ENCODE measurements around the gene TICRR.
"Not testable (repeated sequence)": the region's sequence is repeated elsewhere in the genome, so short reads cannot be mapped to it uniquely, and the experiment has no call there.

TICRR gene

GRCh38 chr15:89566181-89566580, 9.1 kb upstream of the TICRR start:
- DNase-seq (ENCODE audit: low spot score): no peak

DNA sequence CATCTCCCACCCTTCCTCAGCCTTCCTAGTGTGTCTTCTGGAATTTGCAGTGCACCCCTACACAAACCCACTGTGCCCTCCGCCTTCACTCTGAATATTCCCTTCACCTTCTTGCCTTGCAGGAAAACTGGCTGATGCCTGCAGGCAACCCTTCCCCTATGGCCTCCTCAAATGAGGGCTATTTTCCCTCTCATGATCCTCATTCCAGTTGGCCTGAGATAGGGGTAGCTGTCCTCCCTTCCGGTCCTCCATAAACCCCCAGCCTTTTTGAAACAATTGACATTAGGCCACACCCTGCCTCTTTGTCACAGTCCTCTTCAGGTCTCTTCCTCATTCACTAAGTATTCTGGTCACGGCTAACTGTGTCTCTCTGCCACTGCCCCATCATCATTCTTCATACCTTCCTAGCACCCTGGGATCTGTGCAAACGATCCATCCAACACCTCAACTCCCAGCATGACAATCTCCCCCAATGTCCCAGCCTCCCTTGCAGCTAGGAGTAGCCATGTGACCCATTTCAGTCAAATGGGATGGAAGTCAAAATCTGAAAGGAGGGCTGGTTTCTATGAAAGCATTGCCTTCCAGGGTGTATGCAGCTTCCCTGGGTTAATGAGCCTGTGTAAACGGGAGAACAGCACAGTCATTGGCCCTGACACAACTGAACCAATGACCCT, 8.5 kb upstream of the TICRR start:
- no peak for DNase-seq (ENCODE audit: low spot score)

DNA sequence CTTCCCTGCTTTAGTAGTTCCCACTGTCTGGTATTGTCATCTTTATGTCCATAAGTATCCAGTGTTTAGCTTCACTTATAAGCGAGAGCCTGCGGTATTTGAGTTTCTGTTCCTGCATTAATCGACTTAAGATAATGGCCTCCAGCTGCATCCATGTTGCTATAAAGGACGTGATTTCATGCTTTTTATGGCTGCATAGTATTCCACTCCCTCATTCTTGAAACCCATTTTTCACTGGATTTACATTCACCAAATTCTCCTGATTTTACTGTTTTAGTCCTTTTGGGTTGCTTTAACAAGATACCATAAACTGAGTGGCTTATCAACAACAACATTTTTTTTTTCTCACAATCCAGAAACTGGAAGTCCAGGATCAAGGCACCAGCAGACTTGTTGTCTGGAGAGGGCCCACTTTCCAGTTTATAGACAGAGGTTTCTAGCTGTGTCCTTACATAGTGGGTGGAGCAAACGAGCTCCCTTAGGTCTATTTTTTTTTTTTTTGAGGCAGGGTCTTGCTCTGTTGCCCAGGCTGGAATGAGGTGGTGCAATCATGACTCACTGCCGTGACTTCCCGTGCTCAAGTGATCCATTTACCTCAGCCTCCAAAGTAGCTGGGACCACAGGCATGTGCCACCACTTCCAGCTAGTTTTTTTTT, 6.1 kb upstream of the TICRR start:
- DNase-seq (ENCODE audit: low spot score): no peak

GRCh38 chr15:89575656-89576416, 567 bp downstream of the TICRR start:
- DNase-seq (ENCODE audit: low spot score): peak; percentile 46

DNA sequence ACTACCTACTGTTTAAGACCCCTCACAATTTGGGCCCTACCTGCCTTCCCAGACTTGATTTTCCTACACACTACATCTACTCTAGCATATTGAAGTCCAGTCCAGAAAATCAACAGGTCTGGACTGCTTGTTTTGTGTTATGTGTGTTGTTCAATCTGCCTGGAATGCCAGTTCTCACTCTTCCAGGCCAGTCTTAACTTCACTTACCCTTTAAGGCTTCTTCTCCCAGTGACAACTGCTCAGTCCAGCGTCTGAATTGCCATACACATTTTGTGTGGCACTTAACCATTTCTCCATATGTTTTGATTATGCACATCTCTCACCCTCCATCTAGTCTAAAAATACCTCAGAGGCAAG, 1.1 kb downstream of the TICRR start:
- no peak for DNase-seq (ENCODE audit: low spot score)

- no peak for DNase-seq (ENCODE audit: low spot score)
These were observed 2.5 kb downstream of the TICRR start for GRCh38 chr15:89577776-89578115.

DNA sequence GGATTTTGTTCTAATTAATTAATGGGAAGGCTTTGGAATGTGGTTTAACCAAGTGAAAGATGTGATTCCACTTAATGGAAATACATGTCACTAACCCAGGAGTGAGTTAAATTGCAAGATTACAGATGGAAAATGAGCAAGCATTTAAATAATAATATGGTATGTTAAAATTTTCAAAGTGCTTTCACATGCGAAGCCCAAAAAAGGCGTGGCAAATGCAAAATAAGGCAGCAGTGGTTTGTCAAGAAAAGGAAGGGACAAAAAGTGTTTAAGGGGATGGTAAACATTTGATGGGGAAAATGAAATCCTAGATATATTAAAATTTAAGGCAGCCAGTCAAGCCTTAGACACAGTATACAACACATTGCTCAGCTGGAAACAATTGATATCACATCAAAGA, 2.9 kb downstream of the TICRR start:
- no peak for DNase-seq (ENCODE audit: low spot score)

GRCh38 chr15:89580747-89581146, 5.5 kb downstream of the TICRR start:
- not testable (repeated sequence) for DNase-seq (ENCODE audit: low spot score)

DNA sequence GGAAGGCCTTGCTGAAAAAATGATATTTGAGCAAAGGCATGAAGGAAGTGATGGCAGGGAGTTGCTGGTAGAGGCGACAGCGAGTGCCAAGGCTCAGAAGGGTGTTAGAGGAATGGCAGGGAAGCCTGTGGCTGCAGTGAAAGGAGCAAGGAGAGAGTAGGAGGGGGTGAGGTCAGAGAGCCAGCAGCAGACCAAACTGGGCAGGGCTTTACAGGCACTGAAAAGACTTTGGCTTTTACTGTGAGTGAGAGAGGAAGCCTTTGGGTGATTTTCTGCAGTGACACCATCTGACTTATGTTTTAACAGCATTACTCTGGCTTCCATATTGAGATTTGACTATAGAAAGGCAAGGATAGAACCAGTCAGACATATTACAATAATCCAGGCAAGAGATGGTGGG, 11.4 kb downstream of the TICRR start:
- no peak for DNase-seq (ENCODE audit: low spot score)

DNA sequence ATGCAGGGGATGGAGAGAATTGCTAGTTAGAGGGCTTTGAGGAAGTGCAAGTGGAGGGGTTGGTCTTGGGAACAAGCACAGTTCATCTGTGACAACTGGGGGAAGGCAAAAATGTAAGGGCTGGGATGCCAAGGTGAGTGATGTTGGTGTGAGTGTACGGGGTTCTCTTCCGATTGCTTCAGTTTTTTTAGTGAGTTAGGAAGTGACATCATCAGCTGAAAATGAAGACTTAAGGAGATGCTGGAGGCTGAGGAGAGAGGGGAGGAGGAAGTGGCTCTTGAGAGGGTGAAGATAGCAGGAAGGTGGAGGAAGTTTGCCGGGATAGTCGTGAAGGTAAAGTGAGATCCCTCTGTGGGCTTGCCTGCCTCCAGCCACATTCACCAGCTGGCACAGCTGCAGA, 12.7 kb downstream of the TICRR start:
- DNase-seq (ENCODE audit: low spot score): no peak

DNA sequence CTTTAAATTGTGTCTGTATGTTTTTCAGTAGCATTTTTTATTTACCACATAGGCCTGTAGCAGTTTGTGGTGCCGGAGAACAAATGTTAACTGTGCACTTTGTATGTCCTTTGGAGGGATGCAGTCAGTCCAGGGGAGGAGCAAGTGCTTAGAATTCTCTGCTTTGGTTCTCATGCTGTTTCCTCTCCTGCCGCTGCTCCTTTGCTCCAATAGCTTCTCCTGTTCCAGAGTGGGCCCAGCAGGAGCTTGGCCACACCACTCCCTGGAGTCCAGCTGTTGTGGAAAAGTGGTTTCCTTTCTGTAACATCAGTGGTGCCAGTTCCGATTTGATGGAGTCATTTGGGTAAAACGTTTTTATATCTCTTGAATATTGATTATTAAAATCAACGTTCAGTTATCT, 16.6 kb downstream of the TICRR start:
- no peak for DNase-seq (ENCODE audit: low spot score)

GRCh38 chr15:89593018-89593417, 17.7 kb downstream of the TICRR start:
- no peak for DNase-seq (ENCODE audit: low spot score)

DNA sequence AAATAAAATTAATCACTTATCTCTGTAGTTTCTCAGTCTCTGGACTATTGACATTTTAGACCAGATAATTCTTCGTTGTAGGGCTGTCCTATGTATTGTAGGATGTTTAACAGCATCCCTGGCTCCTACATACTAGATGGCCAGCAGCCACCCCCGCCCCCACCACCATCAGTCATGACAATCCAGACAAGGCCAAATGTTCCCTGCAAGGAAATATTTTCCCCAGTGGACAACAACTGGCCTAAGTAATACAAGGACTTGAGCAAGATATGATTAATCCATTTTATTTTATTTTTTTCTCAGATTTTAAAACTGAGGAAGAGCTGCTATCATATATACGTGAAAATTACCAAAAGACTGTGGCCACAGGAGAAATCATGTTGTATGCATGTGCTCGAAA, 23.8 kb downstream of the TICRR start:
- DNase-seq (ENCODE audit: low spot score): no peak

DNA sequence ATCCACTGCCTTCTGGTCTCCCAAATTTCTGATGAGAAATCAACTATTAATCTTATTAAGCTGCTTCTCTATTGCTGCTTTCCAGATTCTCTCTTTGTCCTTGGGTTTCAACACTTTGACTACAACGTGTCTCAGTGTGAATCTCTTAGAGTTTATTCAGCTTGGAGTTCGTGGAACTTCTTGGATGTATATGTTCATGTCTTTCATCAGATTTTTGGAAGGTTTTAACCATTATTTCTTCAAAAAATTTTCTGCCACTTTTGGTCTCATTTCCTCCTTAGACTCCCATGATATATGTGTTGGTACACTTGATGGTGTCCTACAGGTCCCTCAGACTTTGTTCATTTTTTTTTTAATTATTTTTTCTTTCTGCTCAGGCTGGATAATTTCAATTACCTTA, 36.0 kb downstream of the TICRR start:
- no peak for DNase-seq (ENCODE audit: low spot score)

- DNase-seq (ENCODE audit: low spot score): no peak
These were observed 37.8 kb downstream of the TICRR start for GRCh38 chr15:89613031-89613430.

GRCh38 chr15:89614164-89614563, 38.9 kb downstream of the TICRR start:
- no peak for DNase-seq (ENCODE audit: low spot score)

- DNase-seq (ENCODE audit: low spot score): no peak
These were observed 39.9 kb downstream of the TICRR start for GRCh38 chr15:89615135-89615534.

GRCh38 chr15:89616228-89616627, 41.0 kb downstream of the TICRR start:
- DNase-seq (ENCODE audit: low spot score): no peak

GRCh38 chr15:89621547-89621946, 46.3 kb downstream of the TICRR start:
- no peak for DNase-seq (ENCODE audit: low spot score)

- DNase-seq (ENCODE audit: low spot score): no peak
These were observed 47.9 kb downstream of the TICRR start for GRCh38 chr15:89623165-89623564.

- peak; percentile 24 for DNase-seq (ENCODE audit: low spot score)
These were observed 50.4 kb downstream of the TICRR start for GRCh38 chr15:89625716-89626115.

- DNase-seq (ENCODE audit: low spot score): no peak
These were observed 52.1 kb downstream of the TICRR start for GRCh38 chr15:89627256-89627970.

GRCh38 chr15:89628301-89628700, 53.0 kb downstream of the TICRR start:
- DNase-seq (ENCODE audit: low spot score): peak; percentile 26
